GM03348 (cell line): ENCODE results near the gene CMKLR1.

ENCODE experiments used
- DNase-seq: peaks from one replicate; pipeline ENCODE4 v3.0.0; 2012; ENCODE audit warnings: low spot score

The CMKLR1 gene, protein sequence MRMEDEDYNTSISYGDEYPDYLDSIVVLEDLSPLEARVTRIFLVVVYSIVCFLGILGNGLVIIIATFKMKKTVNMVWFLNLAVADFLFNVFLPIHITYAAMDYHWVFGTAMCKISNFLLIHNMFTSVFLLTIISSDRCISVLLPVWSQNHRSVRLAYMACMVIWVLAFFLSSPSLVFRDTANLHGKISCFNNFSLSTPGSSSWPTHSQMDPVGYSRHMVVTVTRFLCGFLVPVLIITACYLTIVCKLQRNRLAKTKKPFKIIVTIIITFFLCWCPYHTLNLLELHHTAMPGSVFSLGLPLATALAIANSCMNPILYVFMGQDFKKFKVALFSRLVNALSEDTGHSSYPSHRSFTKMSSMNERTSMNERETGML

GRCh38 chr12:108338915-108339657 lies at the start of gene CMKLR1:
Gene CMKLR1 (minus strand): TSS chr12:108339311. CDS start chr12:108293591, 45,720 bp downstream.
- DNase-seq, result peak; percentile 20

DNA sequence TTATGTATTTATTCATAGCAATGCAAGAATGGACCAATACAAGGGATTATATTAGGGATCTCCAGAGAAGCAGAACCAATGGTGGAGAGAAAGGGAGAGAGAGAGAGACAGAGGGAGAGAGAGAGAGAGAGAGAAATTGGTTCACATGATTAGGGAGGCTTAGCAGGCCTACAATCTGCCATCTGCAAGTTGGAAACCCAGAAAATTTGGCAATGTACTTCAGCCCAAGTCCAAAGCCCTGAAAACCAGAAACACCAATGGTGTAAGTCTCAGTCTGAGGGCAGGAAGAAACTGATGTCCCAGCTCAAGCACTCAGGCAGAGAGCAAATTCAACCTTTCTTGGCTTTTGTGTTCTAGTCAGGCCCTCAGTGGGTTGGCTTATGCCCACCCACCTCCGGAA lies 48.7 kb upstream of the CMKLR1 start:
- DNase-seq, result no peak

- DNase-seq, result no peak
These were observed 47.7 kb upstream of the CMKLR1 start for GRCh38 chr12:108386709-108387360.

GRCh38 chr12:108382437-108382801 lies 43.3 kb upstream of the CMKLR1 start:
- no peak for DNase-seq

GRCh38 chr12:108381787-108382436 lies 42.8 kb upstream of the CMKLR1 start:
- DNase-seq, result no peak

GRCh38 chr12:108380382-108380781 lies 41.3 kb upstream of the CMKLR1 start:
- no peak for DNase-seq

- no peak for DNase-seq
These were observed 40.7 kb upstream of the CMKLR1 start for GRCh38 chr12:108379823-108380222.

GRCh38 chr12:108378926-108379325 lies 39.8 kb upstream of the CMKLR1 start:
- no peak for DNase-seq

DNA sequence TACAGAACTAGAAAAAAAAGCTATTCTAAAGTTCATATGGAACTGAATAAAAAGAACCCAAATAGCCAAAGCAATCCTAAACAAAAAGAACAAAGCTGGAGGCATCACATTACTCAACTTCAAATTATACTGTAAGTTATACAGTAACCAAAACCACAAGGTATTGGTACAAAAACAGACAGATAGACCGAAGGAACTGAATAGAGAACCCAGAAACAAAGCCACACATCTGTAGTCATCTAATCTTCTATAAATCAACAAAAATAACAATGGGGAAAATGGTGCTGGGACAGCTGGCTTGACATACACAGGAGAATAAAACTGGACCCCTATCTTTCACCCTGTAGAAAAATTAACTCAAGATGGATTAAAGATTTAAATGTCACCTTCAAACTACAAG lies 38.1 kb upstream of the CMKLR1 start:
- no peak for DNase-seq

- no peak for DNase-seq
These were observed 37.0 kb upstream of the CMKLR1 start for GRCh38 chr12:108375986-108376663.

DNA sequence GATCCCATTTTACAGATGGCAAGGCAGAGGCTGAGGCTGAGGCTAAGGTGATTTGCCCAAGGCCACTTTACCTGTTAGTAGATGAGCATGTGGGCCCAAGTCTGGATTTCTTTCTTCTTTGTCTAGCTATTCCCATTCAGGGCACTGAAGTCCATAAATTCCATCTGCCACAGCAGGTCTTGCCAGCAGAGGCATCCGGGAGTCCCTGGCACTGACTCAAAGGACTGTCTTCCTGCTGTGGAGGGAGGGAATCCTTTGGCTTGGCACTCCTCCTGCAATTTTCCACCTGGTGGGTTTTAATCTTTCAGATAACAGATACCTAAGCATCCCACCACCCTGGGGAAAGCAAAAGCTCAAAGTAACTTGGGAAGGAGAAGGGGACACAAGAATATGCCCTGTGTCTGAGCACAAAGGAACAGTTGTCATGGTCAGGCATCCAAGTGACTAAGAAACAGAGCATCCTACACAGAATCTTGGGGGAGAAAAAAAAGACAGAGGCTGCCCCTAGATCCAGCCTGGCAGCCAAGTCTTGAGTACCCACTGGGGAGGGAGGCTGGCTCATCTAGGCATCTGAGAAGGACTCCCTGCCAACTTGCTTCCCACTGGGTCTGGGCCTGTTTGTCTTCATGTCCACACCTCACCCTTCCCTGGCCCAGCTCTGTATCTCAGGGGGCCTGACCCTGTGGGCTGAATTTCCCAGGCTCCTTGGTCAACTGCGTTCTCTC lies 35.6 kb upstream of the CMKLR1 start:
- no peak for DNase-seq

DNA sequence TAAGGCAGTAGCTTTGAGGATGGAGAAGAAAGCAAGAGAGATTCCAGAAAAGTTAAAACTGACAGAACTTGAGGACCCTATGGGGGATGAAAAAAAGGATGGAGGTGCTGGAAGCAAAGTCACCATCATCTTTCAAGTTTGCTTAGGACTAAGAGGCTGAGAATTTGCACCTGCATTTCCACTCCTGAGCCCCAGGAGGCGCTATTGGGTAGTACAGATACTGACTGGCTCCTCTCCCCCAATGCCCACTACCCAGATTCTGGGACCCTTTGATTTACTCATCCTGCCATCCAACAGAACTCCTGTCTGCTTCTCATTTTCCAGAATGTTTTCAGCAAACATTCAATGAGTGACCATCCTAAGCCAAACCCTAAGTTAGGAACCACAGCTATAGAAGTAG lies 34.0 kb upstream of the CMKLR1 start:
- no peak for DNase-seq

- DNase-seq, result peak; percentile 53
These were observed 32.8 kb upstream of the CMKLR1 start for GRCh38 chr12:108371801-108372344.

DNA sequence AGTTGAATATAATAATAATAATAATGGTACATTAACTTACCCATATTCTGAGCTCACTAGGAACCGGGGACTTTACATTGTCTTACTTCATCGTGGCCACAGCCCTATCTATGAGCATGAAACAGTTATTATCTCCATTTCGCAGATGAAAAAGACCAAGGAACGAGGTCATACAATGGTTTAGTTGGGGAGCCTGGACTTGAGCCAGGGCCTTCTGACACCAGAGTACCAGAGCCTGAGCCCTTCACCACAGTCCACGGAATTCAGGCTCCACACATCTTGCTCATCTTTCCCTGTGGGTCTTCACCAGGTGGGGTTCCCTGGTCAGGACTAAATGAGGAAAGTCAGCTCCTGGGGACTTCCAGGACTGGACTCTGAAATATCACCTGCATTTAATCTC lies 31.3 kb upstream of the CMKLR1 start:
- DNase-seq, result no peak

DNA sequence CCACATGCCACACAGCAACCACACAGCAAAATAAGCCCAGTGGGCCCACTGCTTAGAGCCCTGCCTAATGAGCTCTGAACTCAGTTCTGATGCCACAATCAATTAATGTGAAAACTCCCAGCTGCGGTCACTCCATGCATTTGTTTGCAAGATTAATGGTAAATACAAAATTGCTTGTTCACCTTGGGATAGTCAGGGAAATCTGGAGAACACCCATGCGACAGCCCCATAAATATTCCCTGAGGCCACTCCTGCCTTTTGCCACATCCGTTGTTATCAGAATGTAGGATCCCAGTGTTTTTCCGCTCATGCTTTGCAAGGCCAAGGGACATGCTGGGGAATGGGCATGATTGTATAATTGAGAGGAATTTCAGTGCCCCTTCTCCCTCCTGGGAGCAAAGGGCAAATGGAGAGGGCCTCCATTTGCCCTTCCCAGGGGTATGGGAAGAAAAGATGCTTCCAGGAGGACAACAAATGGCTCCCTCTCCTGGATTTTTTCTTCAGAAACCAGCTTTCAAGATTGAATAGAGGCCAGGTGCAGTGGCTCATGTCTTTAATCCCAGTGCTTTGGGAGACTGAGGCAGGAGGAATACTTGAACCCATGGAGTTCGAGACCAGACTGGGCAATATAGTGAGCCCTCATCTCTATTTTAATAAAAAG lies 30.8 kb upstream of the CMKLR1 start:
- DNase-seq, result no peak

GRCh38 chr12:108368089-108368488 lies 29.0 kb upstream of the CMKLR1 start:
- no peak for DNase-seq

DNA sequence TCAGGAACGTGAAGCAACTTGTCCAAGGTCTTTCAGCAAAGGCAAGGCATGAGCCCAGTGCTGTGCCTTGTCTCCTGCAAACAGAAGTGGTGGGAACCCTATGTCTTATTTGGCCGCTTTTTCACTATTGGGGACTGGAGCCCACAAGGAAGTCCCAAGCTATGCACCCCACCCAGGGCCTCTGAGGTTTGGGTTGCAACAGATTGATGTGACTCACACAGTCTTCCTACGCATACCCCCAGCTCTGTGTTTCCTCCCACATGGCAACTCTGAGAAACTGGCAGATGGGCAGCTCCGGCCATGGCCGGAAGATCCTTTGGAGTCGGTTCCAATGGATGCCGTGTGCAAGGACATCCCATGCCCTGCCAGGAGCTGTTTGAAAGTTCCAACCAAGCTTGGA lies 28.3 kb upstream of the CMKLR1 start:
- DNase-seq, result peak; percentile 38

DNA sequence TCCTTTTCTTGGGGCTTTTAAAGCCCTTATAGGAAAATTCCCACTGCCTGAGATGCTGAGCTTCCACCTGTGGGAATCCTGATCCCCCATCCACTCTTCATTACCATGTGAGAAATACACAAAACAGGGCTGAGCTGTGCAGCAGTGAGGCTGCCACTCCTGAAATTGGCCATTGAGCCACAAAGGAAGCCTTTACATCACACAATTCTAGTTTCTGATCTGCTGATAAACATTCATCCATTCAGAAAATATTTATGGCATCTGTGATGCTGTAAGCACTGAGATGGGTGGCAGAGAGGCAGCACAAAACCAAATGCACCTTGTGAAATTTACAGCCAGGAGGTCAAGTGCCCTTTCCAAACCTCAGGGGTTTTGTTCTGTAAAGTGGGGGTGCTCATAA lies 26.2 kb upstream of the CMKLR1 start:
- no peak for DNase-seq

DNA sequence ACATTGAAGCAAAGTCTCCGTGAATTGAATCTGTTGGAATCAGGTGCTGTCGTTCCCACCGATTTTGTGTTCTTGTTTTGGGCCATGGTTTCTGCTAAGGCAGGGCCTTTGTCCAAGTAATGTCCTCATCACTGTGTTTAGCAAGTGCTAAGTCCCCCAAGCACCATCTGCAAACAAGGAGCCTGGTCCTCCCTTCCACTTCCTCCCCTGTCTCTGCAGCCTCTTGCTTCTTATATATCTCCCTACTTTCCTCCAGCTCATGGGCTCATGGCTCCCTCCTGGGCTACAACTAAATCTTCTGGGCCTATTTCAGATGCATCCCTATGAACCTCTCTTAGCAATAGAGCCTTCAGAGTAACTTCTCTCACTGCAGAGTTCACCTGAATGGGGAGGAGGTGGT lies 25.8 kb upstream of the CMKLR1 start:
- no peak for DNase-seq

- no peak for DNase-seq
These were observed 24.5 kb upstream of the CMKLR1 start for GRCh38 chr12:108363565-108363964.
